Ovary (tissue), 3 donors: ENCODE results near the gene AGXT.

Experiments used
- CTCF ChIP-seq, 3 donors: fragments of 450-650 bp in 2 of 3; fragments of 200-600 bp in 1 of 3; IDR thresholded peaks; one replicate each; pipeline versions ENCODE4 v1.5.1 to v1.8.0; 2016 to 2022; ENCODE audit warnings: antibody characterized with exemption in 3 of 3, mild to moderate bottlenecking in 1 of 3
- EP300 ChIP-seq: sonication (generic); formaldehyde crosslinking; IDR thresholded peaks from one replicate; pipeline ENCODE4 v1.6.1; 2017; ENCODE audit warnings: antibody characterized with exemption
- POLR2A ChIP-seq: fragments of 450-650 bp; IDR thresholded peaks from one replicate; pipeline ENCODE4 v1.6.1; 2017; ENCODE audit warnings: antibody characterized with exemption, mild to moderate bottlenecking, moderate library complexity
- donor health status: DM: no; HTN: no; CAD: no.

- no peak for TF ChIP-seq CTCF (IDR thresholded peaks at IDR 0.05)
- no peak for TF ChIP-seq POLR2A
- TF ChIP-seq EP300: no peak
These were observed 54.4 kb downstream of the AGXT start for GRCh38 chr2:240922982-240923537.
